Posterior cingulate gyrus (tissue), 11 donors: ENCODE data around the gene PTBP1.
"Not testable (repeated sequence)": the region's sequence is repeated elsewhere in the genome, so short reads cannot be mapped to it uniquely, and the experiment has no call there.

ENCODE experiments used
- DNase-seq, 10 donors: peaks; one replicate each; pipeline versions ENCODE4 v3.0.0 to v3.0.0-alpha.2; 2020 to 2021; ENCODE audit warnings: mixed read lengths in 3 of 10
- intact Hi-C: fragments of 100-400 bp; cut with DNase I; formaldehyde crosslinking; loops from one replicate; pipeline ENCODE4 v1.15.1; 2023

PTBP1 gene

GRCh38 chr19:848386-848921, 51.2 kb downstream of the PTBP1 start:
- intact Hi-C loops, result no loop called here
- no peak for DNase-seq

DNA sequence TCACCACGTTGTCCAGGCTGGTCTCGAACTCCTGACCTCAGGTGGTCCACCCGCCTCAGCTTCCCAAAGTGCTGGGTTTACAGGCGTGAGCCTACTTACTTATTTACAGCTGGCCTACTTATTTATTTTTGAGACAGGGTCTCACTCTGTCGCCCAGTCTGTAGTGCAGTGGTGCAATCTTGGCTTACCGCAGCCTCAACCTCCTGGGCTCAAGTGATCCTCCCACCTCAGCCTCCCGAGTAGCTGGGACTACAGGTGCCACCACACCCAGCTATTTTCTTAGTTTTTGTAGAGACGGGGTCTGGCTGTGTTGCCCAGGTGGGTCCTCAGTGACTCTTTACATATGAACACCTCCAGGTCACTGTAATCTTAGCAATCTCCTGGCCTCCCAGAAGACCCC, 51.9 kb downstream of the PTBP1 start:
- DNase-seq, intact Hi-C loops: not testable (repeated sequence)

- DNase-seq, result peak in 3 of 10 donors; percentile 42 to 80 (median 50)
- intact Hi-C loops, result no loop called here
These were observed 53.1 kb downstream of the PTBP1 start for GRCh38 chr19:850221-850978.

- no peak for DNase-seq
- intact Hi-C loops, result no loop called here
These were observed 53.7 kb downstream of the PTBP1 start for GRCh38 chr19:850979-851335.

DNA sequence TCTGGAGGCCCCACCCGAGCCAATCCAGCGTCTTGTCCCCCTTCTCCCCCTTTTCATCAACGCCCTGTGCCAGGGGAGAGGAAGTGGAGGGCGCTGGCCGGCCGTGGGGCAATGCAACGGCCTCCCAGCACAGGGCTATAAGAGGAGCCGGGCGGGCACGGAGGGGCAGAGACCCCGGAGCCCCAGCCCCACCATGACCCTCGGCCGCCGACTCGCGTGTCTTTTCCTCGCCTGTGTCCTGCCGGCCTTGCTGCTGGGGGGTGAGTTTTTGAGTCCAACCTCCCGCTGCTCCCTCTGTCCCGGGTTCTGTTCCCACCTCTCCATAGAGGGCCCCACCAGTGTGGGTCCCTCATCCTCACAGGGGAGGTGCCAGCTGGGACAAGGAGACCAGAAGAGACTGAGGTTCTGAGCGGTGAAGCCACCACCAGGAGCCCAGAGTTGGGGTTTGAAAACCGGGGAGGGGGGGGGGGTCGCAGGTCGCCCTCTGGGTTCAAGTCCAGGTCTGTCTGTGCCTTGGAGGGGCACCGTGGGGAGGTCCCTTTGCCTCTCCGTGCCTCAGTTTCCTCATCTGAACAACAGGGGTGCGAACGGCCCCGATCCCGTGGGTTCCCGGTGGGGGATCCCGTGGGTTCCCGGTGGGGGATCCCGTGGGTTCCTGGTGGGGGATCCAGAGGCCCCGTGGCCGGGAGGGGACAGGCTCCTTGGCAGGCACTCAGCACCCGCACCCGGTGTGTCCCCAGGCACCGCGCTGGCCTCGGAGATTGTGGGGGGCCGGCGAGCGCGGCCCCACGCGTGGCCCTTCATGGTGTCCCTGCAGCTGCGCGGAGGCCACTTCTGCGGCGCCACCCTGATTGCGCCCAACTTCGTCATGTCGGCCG, 55.1 kb downstream of the PTBP1 start, which contains the start of gene ELANE:
Gene ELANE, plus strand, starts transcription at position 168 of the 878 bp plus-strand sequence. Its CDS starts 26 bp downstream, at position 194.
- intact Hi-C loops, result no loop called here
- no peak for DNase-seq

DNA sequence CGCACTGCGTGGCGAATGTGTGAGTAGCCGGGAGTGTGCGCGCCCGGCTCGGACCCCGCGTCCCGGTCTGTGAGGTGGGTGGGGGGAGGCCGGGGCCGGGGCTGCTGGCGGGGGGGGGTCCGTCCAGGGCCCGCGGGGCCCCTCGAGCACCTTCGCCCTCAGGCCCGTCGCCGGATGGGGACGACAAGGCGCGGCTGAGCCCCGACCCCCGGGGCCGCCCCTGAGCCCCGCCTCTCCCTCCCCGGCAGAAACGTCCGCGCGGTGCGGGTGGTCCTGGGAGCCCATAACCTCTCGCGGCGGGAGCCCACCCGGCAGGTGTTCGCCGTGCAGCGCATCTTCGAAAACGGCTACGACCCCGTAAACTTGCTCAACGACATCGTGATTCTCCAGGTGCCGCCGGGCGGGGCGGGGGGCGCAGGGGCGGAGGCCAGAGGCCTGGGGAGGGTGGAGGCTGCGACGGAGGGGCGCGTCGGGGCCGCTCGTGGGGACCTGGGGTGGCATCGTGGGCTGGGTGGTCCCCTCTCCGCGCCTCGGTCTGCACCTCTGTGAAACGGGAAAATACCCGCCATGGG, 55.8 kb downstream of the PTBP1 start:
- DNase-seq, result no peak
- intact Hi-C loops, result no loop called here

- intact Hi-C loops, DNase-seq: not testable (repeated sequence)
These were observed 56.5 kb downstream of the PTBP1 start for GRCh38 chr19:853614-854220.

DNA sequence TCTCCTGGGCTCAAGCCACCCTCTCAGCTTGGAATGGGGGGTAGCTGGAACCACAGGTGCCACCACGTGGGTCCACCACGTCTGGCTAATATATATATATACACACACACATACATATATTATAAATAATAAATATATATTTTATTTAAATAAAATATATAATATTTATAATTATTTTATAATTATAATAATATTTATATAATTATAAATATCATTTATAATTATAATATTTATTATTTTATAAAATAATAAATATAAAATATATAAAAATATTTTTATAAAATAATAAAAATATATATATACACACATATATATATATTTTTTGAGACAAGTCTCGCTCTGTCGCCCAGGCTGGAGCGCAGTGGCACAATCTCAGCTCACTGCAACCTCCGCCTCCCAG, 57.3 kb downstream of the PTBP1 start:
- intact Hi-C loops, result no loop called here
- DNase-seq, result no peak

- intact Hi-C loops, result no loop called here
- no peak for DNase-seq
These were observed 57.9 kb downstream of the PTBP1 start for GRCh38 chr19:855142-855541.

- intact Hi-C loops, result no loop called here
- no peak for DNase-seq
These were observed 58.4 kb downstream of the PTBP1 start for GRCh38 chr19:855566-856120.

- DNase-seq, result no peak
- intact Hi-C loops, result no loop called here
These were observed 61.0 kb downstream of the PTBP1 start for GRCh38 chr19:858284-858683.

DNA sequence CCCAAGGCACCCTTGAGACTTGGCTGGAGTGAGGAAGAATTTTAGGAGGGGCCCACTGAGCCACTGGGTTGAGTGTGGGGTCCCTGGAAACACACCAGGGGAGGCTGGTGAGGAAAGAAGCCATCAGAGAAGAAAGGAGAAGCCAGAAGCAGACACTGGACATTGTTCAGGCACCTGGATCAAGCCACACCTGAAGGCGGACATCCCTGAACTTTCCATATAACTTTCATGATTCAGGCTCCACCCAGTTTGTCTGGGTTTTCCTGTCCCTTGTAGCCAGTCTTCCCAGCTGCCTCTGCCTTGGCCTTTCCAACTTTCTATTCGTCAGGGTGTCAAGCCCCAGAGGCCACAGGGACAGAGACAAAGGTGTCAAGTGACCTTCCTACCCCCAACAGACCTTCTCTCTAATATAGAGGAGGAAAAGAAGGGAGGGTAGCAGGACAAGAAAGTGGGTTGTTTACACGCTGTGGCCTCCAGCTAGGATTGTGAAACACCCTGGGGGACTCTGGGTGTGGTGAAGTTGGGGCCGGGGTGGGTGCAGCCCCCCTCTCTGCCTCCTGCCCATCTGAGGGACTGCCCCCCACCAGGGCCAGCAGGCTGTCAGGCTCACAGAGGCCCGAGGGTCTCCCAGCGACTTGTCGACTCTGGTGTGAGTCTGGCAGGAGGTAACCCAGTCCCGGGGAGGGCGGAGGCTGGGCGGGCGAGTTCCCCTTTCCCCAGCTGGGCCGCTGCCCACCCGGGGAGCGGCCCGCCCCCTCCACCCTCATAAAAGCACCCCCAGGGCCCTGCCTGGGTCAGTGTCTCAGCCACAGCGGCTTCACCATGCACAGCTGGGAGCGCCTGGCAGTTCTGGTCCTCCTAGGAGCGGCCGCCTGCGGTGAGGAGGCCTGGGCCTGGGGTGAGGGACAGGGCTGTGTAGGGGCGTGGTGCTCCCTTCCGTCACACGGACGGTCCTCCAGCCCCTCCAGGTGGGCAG, 61.9 kb downstream of the PTBP1 start, which contains the start of gene CFD:
Gene CFD, plus strand, starts transcription at position 797 of the 976 bp plus-strand sequence. Its CDS starts 26 bp downstream, at position 823.
- no peak for DNase-seq
- intact Hi-C loops, result no loop called here

GRCh38 chr19:861141-861755, 64.0 kb downstream of the PTBP1 start:
- DNase-seq, result no peak
- intact Hi-C loops, result loop anchor here (5.0 kb wide), 1 partner anchor 121 kb away; the partner anchor contains the start of gene WDR18
